COLO829 (cell line): Measurements from ENCODE around the gene SLC27A6.

Source experiments
- DNase-seq: peaks from one replicate; pipeline ENCODE4 v3.0.0; 2012; ENCODE audit warnings: low spot score

The SLC27A6 gene

GRCh38 chr5:129067745-129068144, 102.5 kb downstream of the SLC27A6 start:
- no peak for DNase-seq

- DNase-seq, result no peak
Measured at GRCh38 chr5:129069292-129069691, 104.0 kb downstream of the SLC27A6 start.

GRCh38 chr5:129073111-129073510, 107.8 kb downstream of the SLC27A6 start:
- no peak for DNase-seq

GRCh38 chr5:129074903-129075302, 109.6 kb downstream of the SLC27A6 start:
- DNase-seq, result no peak

GRCh38 chr5:129077433-129078075, 112.3 kb downstream of the SLC27A6 start:
- no peak for DNase-seq

DNA sequence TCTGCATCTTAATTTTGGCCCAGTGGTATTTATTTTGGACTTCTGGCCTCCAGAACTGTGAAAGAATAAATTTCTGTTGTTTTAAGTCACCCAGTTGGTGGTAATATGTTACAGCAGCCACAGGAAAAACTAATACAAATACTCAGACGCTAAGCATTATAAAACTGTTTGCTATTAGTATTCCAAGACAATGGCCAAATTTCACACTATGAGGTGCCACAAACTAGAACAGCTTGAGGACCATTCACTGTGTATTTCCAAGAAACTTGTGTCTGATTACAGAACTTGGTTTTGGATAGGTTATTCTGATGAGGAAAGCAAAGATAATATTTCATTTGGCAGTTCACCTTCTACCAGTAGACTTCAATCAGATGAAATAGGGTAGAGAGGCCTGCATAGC, 113.0 kb downstream of the SLC27A6 start:
- no peak for DNase-seq

DNA sequence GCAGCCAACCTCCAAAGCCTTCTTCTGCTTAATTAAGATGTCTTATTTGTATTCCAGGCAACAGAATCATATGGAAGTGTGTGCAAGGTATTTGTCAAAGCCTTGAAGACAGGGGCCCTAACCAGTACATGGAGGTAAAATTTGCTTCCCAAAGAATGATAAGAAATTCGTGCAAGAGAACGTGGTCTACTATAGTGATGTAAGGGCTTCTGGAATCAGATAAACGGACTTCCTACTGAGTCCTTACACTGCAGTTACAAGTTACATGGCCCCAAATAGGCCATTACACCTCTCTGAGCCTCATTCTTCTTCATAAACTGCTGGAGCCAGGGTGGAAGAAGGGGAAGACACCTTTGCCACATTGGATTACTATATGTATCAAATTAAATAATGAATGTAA, 113.4 kb downstream of the SLC27A6 start:
- DNase-seq, result no peak

DNA sequence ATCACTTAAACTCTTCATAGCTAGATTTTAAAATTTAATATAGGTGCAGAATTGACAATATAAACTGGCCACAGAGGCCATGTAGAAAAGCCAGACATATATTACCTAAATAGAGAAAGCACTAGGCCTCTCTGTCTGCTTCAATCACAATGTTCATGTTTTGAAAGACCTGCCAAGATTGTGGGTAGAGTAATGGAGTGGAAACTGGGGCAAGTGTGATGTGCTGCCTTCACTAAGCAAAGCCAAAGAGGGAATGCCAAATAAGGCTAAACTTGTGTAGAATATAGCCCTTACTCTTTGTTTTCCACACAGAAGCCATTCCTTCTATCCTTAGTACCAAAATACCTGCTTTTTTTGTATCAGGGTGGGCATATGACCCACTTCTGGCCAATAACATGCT, 114.2 kb downstream of the SLC27A6 start:
- no peak for DNase-seq

- DNase-seq, result no peak
Measured at GRCh38 chr5:129080766-129081165, 115.5 kb downstream of the SLC27A6 start.

DNA sequence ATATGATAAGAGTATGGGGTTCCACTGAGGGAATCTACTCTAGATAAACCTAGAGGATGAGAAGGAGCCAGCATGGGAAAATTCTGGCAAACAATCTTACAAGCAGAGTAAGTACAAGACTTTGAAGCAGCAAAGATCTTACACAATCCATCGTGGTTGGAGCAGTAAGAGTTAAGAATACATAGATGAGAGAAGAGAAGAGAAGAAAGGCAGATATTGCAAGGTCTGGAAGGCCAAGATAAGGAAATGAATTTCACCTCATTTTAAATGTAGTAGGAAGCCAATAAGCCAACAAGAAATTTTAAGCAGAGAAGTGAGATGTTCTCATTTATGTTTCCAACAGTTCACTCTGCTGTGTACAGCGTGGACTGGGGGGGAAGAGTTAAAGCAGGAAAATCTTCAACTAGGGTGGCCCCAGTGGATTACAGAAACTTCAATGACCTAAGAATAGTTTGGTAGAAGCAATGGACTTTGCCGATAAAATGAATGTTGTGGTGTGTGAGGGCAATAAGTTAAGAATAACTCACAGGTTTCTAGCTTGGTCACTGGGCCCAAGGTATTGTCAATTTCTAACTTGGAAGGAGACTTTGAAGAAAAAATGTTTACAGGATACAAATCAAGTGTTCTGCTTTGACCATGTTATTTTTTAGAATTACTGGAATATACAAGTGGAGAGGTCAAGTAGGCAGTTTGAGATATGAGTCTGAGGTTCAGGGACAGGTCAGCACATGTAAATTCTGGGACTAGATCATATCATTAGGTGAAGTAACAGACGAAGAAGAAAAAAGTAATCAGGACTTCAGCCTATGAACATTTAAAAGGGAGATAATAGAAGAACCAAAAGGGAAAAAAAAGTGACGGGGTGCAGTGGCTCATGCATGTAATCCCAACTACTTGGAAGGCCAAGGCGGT, 117.2 kb downstream of the SLC27A6 start:
- no peak for DNase-seq
